Fibroblast of pulmonary artery (primary cell): Measurements from ENCODE around the gene MAMLD1.

ENCODE experiments used
- DNase-seq: peaks from one replicate; pipeline ENCODE4 v3.0.0-alpha.2; 2010; ENCODE audit warnings: low read depth
- H3K4me3 ChIP-seq: replicated peaks from 2 replicates; pipeline ENCODE4 v1.5.1; 2011; ENCODE audit warnings: low read depth, mild to moderate bottlenecking, control low read depth, low read length, moderate library complexity
- TF ChIP-seq, protein P1 (sequence below): IDR thresholded peaks from 2 replicates; pipeline ENCODE4 v1.5.1; 2011; ENCODE audit warnings: mild to moderate bottlenecking, control low read depth, low read length, inconsistent platforms; ENCODE audit errors: missing control alignments

Gene MAMLD1

GRCh38 chrX:150370589-150371312, 7.6 kb downstream of the MAMLD1 start:
- DNase-seq = no peak
- H3K4me3 ChIP-seq = no peak overlapping the region
- TF ChIP-seq, protein P1, sequence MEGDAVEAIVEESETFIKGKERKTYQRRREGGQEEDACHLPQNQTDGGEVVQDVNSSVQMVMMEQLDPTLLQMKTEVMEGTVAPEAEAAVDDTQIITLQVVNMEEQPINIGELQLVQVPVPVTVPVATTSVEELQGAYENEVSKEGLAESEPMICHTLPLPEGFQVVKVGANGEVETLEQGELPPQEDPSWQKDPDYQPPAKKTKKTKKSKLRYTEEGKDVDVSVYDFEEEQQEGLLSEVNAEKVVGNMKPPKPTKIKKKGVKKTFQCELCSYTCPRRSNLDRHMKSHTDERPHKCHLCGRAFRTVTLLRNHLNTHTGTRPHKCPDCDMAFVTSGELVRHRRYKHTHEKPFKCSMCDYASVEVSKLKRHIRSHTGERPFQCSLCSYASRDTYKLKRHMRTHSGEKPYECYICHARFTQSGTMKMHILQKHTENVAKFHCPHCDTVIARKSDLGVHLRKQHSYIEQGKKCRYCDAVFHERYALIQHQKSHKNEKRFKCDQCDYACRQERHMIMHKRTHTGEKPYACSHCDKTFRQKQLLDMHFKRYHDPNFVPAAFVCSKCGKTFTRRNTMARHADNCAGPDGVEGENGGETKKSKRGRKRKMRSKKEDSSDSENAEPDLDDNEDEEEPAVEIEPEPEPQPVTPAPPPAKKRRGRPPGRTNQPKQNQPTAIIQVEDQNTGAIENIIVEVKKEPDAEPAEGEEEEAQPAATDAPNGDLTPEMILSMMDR = no peak

DNA sequence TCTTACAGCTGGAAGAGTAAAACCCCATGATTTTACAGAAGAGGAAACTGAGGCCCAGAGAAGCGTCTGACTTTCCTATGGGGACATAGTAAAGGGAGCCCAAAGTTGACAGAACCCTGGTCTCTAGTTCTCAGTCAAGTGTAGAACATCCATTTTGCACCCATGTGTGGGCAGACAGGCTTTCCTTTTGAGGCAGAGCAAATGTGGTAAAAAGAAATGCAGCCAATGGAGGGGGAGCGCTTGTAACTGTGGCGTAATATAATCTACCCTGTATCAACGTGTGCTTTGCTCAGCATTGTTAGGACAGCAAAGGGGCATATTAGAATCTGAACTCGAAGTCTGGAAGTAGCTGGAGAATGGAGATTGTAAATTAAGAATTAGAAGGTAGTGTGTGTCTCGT, 8.8 kb downstream of the MAMLD1 start:
- TF ChIP-seq, protein P1 = no peak
- DNase-seq = no peak
- H3K4me3 ChIP-seq = no peak overlapping the region

DNA sequence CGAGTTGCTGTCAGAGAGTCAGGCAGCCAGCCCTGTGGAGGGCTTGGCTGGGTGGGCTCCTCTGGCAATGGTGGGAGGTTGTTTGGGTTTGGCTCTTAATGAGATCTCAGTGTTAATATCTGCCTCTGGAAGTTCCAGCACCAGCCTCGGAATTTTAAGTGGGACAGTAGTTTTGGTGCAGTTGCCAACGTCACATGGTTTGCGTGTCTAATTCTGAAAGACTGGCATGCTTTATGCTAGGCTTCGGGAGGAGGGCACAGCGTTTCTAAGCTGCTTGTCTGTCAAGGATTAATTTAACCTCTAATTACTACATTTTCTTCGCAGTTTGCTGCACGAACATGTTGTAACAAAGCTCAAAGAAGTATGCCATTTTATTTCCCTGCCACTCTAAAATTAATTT, 9.2 kb downstream of the MAMLD1 start:
- TF ChIP-seq, protein P1 = no peak
- DNase-seq = no peak

GRCh38 chrX:150372756-150373155, 9.6 kb downstream of the MAMLD1 start:
- TF ChIP-seq, protein P1 = no peak
- no peak overlapping the region for H3K4me3 ChIP-seq
- no peak for DNase-seq

More for the DNA sequence above, 9.2 kb downstream of the MAMLD1 start:
- H3K4me3 ChIP-seq = no peak overlapping the region

- no peak for DNase-seq
- no peak overlapping the region for H3K4me3 ChIP-seq
- TF ChIP-seq, protein P1 = no peak
Observed at GRCh38 chrX:150375243-150375770, 12.2 kb downstream of the MAMLD1 start.

GRCh38 chrX:150377005-150377404, 13.9 kb downstream of the MAMLD1 start:
- DNase-seq = no peak
- no peak overlapping the region for H3K4me3 ChIP-seq
- TF ChIP-seq, protein P1 = no peak

DNA sequence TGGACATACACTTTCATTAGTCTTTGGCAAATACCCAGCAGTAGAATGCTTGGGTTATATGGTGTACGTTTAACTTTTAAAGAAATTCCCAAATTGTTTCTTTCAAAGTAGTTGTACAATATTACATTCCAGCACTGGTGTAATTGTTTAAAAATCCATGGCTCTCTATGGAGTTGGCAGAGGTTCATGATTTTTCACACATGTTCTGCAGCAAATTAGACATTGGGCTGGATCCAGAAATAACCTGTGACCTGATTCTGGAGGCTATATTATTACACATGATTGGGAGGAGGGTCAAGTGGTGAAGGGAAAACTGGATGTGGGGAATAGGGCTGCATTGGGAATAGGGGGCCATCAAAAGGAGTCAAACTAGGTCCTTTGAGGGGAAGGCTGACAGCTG, 41.9 kb downstream of the MAMLD1 start:
- no peak overlapping the region for H3K4me3 ChIP-seq
- no peak for DNase-seq
- TF ChIP-seq, protein P1 = no peak
